ENCODE results near the gene SYNPR.

DNA sequence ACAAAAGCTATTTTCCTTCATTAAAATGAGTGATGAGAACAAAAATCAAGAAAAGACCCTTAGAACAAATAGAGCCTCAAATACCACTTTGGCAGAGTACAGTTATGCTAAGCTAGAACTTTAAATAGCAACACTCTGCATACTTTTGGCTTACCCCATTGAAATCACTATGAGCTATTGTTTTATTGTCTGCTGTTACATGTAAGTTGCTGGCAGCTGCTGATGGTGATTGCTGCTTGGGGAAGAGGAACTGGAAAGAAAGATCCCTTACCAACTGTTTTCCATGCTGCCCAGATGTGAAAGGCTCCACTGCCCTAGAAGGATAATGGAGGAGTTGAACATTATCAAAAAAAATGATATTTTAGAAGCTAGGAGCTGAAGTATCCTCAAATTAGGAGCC is 135.4 kb downstream of the SYNPR start:
- TF ChIP-seq, protein P1, sequence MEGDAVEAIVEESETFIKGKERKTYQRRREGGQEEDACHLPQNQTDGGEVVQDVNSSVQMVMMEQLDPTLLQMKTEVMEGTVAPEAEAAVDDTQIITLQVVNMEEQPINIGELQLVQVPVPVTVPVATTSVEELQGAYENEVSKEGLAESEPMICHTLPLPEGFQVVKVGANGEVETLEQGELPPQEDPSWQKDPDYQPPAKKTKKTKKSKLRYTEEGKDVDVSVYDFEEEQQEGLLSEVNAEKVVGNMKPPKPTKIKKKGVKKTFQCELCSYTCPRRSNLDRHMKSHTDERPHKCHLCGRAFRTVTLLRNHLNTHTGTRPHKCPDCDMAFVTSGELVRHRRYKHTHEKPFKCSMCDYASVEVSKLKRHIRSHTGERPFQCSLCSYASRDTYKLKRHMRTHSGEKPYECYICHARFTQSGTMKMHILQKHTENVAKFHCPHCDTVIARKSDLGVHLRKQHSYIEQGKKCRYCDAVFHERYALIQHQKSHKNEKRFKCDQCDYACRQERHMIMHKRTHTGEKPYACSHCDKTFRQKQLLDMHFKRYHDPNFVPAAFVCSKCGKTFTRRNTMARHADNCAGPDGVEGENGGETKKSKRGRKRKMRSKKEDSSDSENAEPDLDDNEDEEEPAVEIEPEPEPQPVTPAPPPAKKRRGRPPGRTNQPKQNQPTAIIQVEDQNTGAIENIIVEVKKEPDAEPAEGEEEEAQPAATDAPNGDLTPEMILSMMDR (conservative IDR thresholded peaks at IDR 0.05; ENCODE audit: low read length) = no peak
- TF ChIP-seq EZH2phosphoT487 (IDR thresholded peaks at IDR 0.05; ENCODE audit: borderline replicate concordance, low read depth, low read length) = no peak

All from OCI-LY7 (cell line).